PC-3 (cell line): ENCODE results near the gene KIF3A. TPM values are rescaled to one million over a fixed set of nuclear protein-coding genes. Genes with fewer than 3 reads are reported as not detected.

Experiments
- ATAC-seq: fragments of 200-7000 bp; cut with Tn5 transposase; 2 replicates; pipeline ENCODE4 v1.9.1; 2020; ENCODE audit warnings: mild to moderate bottlenecking, moderate library complexity
- BruUV-seq: library from RNA; stranded (reverse); fragments of 400-500 nt; replicated peaks from 2 replicates; lab custom pipeline; 2021; lab: Mats Ljungman, UMichigan
- CTCF ChIA-PET: fragments of 300-600 bp; sonication (Branson Sonifier 250); formaldehyde crosslinking; loops from one replicate; lab custom pipeline; 2022; ENCODE audit warnings: antibody characterized with exemption; lab: Charles Lee
- POLR2A ChIA-PET: fragments of 300-600 bp; sonication (Branson Sonifier 250); formaldehyde crosslinking; loops from one replicate; lab custom pipeline; 2022; ENCODE audit warnings: antibody characterized with exemption; ENCODE audit not compliant: unreplicated experiment; lab: Charles Lee
- DNase-seq: peaks from one replicate; pipeline ENCODE4 v3.0.0-alpha.2; 2015
- H2AFZ ChIP-seq: fragments of 300-600 bp; sonication (generic); 2 replicates; pipeline ENCODE4 v1.6.0; 2016; ENCODE audit warnings: antibody characterized with exemption, low read length
- H3F3A ChIP-seq: fragments of 300-600 bp; sonication (generic); one replicate; pipeline ENCODE4 v1.6.0; 2017; ENCODE audit warnings: antibody characterized with exemption, low read length, control low read depth, mild to moderate bottlenecking; ENCODE audit not compliant: unreplicated experiment
- H3K27ac ChIP-seq: fragments of 300-600 bp; sonication (generic); 2 replicates; pipeline ENCODE4 v1.5.1; 2016; ENCODE audit warnings: mild to moderate bottlenecking, low read length
- H3K27me3 ChIP-seq: fragments of 300-600 bp; sonication (generic); 2 replicates; pipeline ENCODE4 v1.6.1; 2016; ENCODE audit warnings: low read length, mixed read lengths
- H3K36me3 ChIP-seq: fragments of 300-600 bp; sonication (generic); 2 replicates; pipeline ENCODE4 v1.6.1; 2016; ENCODE audit warnings: low read depth, mixed run types, low read length, mixed read lengths
- H3K4me1 ChIP-seq: fragments of 300-600 bp; sonication (generic); 2 replicates; pipeline ENCODE4 v1.5.1; 2016; ENCODE audit warnings: low read length; ENCODE audit not compliant: insufficient read depth
- H3K4me2 ChIP-seq: fragments of 300-600 bp; sonication (generic); 2 replicates; pipeline ENCODE4 v1.6.0; 2016; ENCODE audit warnings: low read length
- H3K4me3 ChIP-seq: fragments of 300-600 bp; sonication (generic); 2 replicates; pipeline ENCODE4 v1.5.1; 2016; ENCODE audit warnings: mild to moderate bottlenecking, low read length, mixed read lengths
- H3K79me2 ChIP-seq: fragments of 300-600 bp; sonication (generic); 2 replicates; pipeline ENCODE4 v1.6.1; 2017; ENCODE audit warnings: low read length, mixed read lengths
- H3K9ac ChIP-seq: fragments of 300-600 bp; sonication (generic); 2 replicates; pipeline ENCODE4 v1.6.0; 2016; ENCODE audit warnings: mild to moderate bottlenecking, low read length
- H3K9me2 ChIP-seq: fragments of 300-600 bp; sonication (generic); replicated peaks from 2 replicates; pipeline ENCODE4 v1.6.1; 2016; ENCODE audit warnings: mixed run types, low read length, mixed read lengths
- H3K9me3 ChIP-seq: fragments of 300-600 bp; sonication (generic); 2 replicates; pipeline ENCODE4 v1.6.1; 2016; ENCODE audit warnings: low read length, mixed read lengths
- H4K20me1 ChIP-seq: fragments of 300-600 bp; sonication (generic); 2 replicates; pipeline ENCODE4 v1.6.1; 2016; ENCODE audit warnings: low read length, mixed read lengths
- CTCF ChIP-seq: fragments of 300-600 bp; sonication (generic); conservative IDR thresholded peaks from 2 replicates; pipeline ENCODE4 v1.5.1; 2017; ENCODE audit warnings: antibody characterized with exemption, low read depth, mild to moderate bottlenecking, low read length
- EZH2 ChIP-seq: fragments of 300-600 bp; sonication (generic); IDR thresholded peaks from one replicate; pipeline ENCODE4 v1.6.1; 2017; ENCODE audit warnings: antibody characterized with exemption, mild to moderate bottlenecking, low read length; ENCODE audit not compliant: unreplicated experiment
- EZH2phosphoT487 ChIP-seq: fragments of 300-600 bp; sonication (generic); IDR thresholded peaks from 2 replicates; pipeline ENCODE4 v1.6.1; 2018; ENCODE audit warnings: mild to moderate bottlenecking, antibody characterized with exemption, low read length, borderline replicate concordance
- intact Hi-C: fragments of 100-400 bp; cut with micrococcal nuclease; formaldehyde crosslinking; loops from 2 replicates; pipeline ENCODE4 v1.9.0; 2023
- total RNA-seq: library from RNA; depleted of rRNA; stranded (reverse); fragments of >200 nt; gene quantifications from 2 replicates; pipeline ENCODE4 v1.2.3, GENCODE V29; 2014

KIF3A gene
- total RNA-seq, 1 experiment from 2014 or later = 5.7 TPM

DNA sequence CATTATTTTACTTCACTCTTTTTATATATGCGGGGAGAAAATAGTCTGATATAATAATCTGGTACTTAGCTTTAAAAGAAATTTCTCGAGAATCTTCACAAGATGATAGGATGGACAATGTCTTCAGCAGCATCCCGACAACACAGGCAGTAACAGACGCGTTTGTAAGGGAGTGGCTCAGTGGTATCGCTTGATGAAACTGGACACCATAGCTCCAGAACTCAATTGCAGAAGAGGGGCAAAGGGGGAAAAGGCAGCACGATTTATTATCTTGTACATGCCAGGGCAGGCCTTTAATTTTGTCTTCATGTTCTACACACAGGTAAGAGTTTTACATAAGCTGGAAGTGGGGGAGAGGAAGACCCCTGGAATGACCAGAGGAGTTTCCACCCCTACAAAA lies 47.8 kb downstream of the KIF3A start:
- BruUV-seq = no TSS peak

GRCh38 chr5:132688536-132689339 lies 48.6 kb downstream of the KIF3A start:
- H2AFZ ChIP-seq = no peak overlapping the region
- H3K4me2 ChIP-seq = no peak overlapping the region
- intact Hi-C loops = no loop called here
- no peaks in the 10 kb centered on the region for H3K9me3 ChIP-seq
- ChIA-PET POLR2A (no interaction called here), CTCF (no interaction called here)
- H3K4me1 ChIP-seq = no peaks in the 10 kb centered on the region
- no peak for ATAC-seq
- no TSS peak for BruUV-seq
- no peak overlapping the region for H3K9ac ChIP-seq
- no peak overlapping the region for H3K27ac ChIP-seq
- H3K27me3 ChIP-seq = no peaks in the 10 kb centered on the region
- TF ChIP-seq EZH2phosphoT487 = no peak
- TF ChIP-seq CTCF = no peak
- no peak for TF ChIP-seq EZH2
- no peaks in the 10 kb centered on the region for H3K79me2 ChIP-seq
- no peak overlapping the region for H3K4me3 ChIP-seq
- no peaks in the 10 kb centered on the region for H3K36me3 ChIP-seq
- H3K9me2 ChIP-seq = no peaks in the 10 kb centered on the region
- no peaks in the 10 kb centered on the region for H3F3A ChIP-seq
- no peaks in the 10 kb centered on the region for H4K20me1 ChIP-seq
- no peak for DNase-seq

More for the DNA sequence above, 47.8 kb downstream of the KIF3A start:
- H3K9me3 ChIP-seq = no peaks in the 10 kb centered on the region
- no peaks in the 10 kb centered on the region for H3F3A ChIP-seq
- ChIA-PET CTCF (no interaction called here), POLR2A (no interaction called here)
- no peaks in the 10 kb centered on the region for H3K27me3 ChIP-seq
- no peak overlapping the region for H3K4me3 ChIP-seq
- no peak for TF ChIP-seq EZH2
- H3K4me1 ChIP-seq = no peaks in the 10 kb centered on the region
- no peaks in the 10 kb centered on the region for H3K79me2 ChIP-seq
- no peak for DNase-seq
- no peak overlapping the region for H3K4me2 ChIP-seq
- H3K9me2 ChIP-seq = no peaks in the 10 kb centered on the region
- H3K27ac ChIP-seq = no peak overlapping the region
- H3K36me3 ChIP-seq = no peaks in the 10 kb centered on the region
- no peak overlapping the region for H2AFZ ChIP-seq
- intact Hi-C loops = no loop called here
- no peak overlapping the region for H3K9ac ChIP-seq
- no peaks in the 10 kb centered on the region for H4K20me1 ChIP-seq
- no peak for ATAC-seq

- H3K9ac ChIP-seq = no peak overlapping the region
- no peaks in the 10 kb centered on the region for H4K20me1 ChIP-seq
- ATAC-seq = no peak
- ChIA-PET CTCF (no interaction called here), POLR2A (no interaction called here)
- H3K4me2 ChIP-seq = no peak overlapping the region
- no peaks in the 10 kb centered on the region for H3K36me3 ChIP-seq
- H3K9me3 ChIP-seq = no peaks in the 10 kb centered on the region
- no peaks in the 10 kb centered on the region for H3K9me2 ChIP-seq
- no TSS peak for BruUV-seq
- H3K4me3 ChIP-seq = no peak overlapping the region
- TF ChIP-seq EZH2phosphoT487 (no peak), EZH2 (no peak), CTCF (no peak)
- intact Hi-C loops = no loop called here
- H3K27me3 ChIP-seq = no peaks in the 10 kb centered on the region
- no peaks in the 10 kb centered on the region for H3K79me2 ChIP-seq
- no peak for DNase-seq
- H3K27ac ChIP-seq = no peak overlapping the region
- no peak overlapping the region for H2AFZ ChIP-seq
- no peaks in the 10 kb centered on the region for H3K4me1 ChIP-seq
- no peaks in the 10 kb centered on the region for H3F3A ChIP-seq
Measured at GRCh38 chr5:132687995-132688394, 49.4 kb downstream of the KIF3A start.
